ENCODE results near the gene GSTK1.

- TF ChIP-seq CTCF (IDR thresholded peaks at IDR 0.05 in 2 of 3, conservative IDR thresholded peaks at IDR 0.05 in 1 of 3; ENCODE audit: control insufficient read depth in 2 of 3, extremely low read depth in 1 of 3, insufficient read depth in 1 of 3, low read depth in 3 of 3, low read length in 3 of 3) (no peak), REST (IDR thresholded peaks at IDR 0.05; ENCODE audit: low read depth, low read length) (no peak), POLR2A (IDR thresholded peaks at IDR 0.05; ENCODE audit: low read depth, low read length) (no peak), TAF1 (IDR thresholded peaks at IDR 0.05; ENCODE audit: borderline replicate concordance, low read depth, low read length) (no peak), EGR1 (IDR thresholded peaks at IDR 0.05; ENCODE audit: borderline replicate concordance in 1 of 2, low read depth in 2 of 2, low read length in 2 of 2) (no peak), SP1 (IDR thresholded peaks at IDR 0.05; ENCODE audit: low read depth, low read length) (no peak), ESRRA (IDR thresholded peaks at IDR 0.05; ENCODE audit: low read length) (no peak), FOS (IDR thresholded peaks at IDR 0.05; ENCODE audit: borderline replicate concordance, extremely low read depth, insufficient read length) (no peak), CHD2 (IDR thresholded peaks at IDR 0.05; ENCODE audit: borderline replicate concordance, low read depth, low read length) (no peak), POLR2AphosphoS5 (IDR thresholded peaks at IDR 0.05; ENCODE audit: low read length) (no peak)
Measured at GRCh38 chr7:143280160-143280559, 16.9 kb downstream of the GSTK1 start.
